ENCODE results near the gene GALNTL6. TPM values are rescaled to one million over a fixed set of nuclear protein-coding genes. Genes with fewer than 3 reads are reported as not detected.

Gene GALNTL6
- total and polyA plus RNA-seq, 4 donors, result 0.08 to 0.09 (median 0.09) TPM; not detected in 1

GRCh38 chr4:172777729-172778431 lies 964.7 kb downstream of the GALNTL6 start:
- Histone ChIP-seq H3K4me1 (ENCODE audit: control insufficient read depth in 5 of 5, insufficient read depth in 5 of 5, low read length in 5 of 5) (no peaks in the 10 kb centered on the region), H3K36me3 (ENCODE audit: control insufficient read depth in 4 of 4, insufficient read depth in 4 of 4, low read length in 4 of 4) (no peaks in the 10 kb centered on the region), H3K27me3 (ENCODE audit: control insufficient read depth in 3 of 3, insufficient read depth in 3 of 3, low read length in 2 of 3) (no peaks in the 10 kb centered on the region), H3K4me3 (no peak overlapping the region), H3K27ac (ENCODE audit: low read depth in 1 of 2, low read length in 1 of 2) (no peak overlapping the region), H3K9me3 (ENCODE audit: control insufficient read depth in 4 of 4, insufficient read depth in 3 of 4, low read length in 3 of 4) (no peaks in the 10 kb centered on the region), H3K9ac (ENCODE audit: insufficient read depth in 1 of 2, low read length in 2 of 2) (no peak overlapping the region)
- TF ChIP-seq CTCF (IDR thresholded peaks at IDR 0.05; ENCODE audit: control extremely low read depth, extremely low read depth), result no peak
- ATAC-seq (ENCODE audit: insufficient read depth, low FRiP score) (no peak), DNase-seq (no peak)
- 82 to 88% methylated on average over 3 of the region's 3 CpGs for WGBS, 2 donors

DNA sequence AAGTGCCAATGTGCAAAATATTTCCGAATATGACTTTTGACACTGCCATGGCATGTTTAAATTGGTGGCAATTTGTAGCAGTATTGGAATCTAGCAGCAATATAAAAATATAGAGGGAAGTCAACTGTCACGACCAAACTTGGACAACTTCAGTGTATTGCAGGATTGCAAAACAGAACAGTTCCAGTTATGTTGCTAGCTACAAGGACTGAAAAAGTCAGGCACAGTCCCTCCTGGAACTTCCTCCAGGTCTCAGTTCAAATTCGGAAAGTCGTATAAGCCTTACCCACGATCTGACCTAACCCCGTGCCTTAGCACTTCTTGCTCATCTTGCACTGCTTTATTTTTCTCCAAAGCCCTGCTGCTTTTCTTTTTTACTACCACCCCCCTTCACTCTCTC lies 965.4 kb downstream of the GALNTL6 start:
- H3K27ac ChIP-seq (ENCODE audit: low read depth in 1 of 2, low read length in 1 of 2), result no peak overlapping the region
- no peak overlapping the region for H3K9ac ChIP-seq (ENCODE audit: insufficient read depth in 1 of 2, low read length in 2 of 2)
- H3K4me1 ChIP-seq (ENCODE audit: control insufficient read depth in 5 of 5, insufficient read depth in 5 of 5, low read length in 5 of 5), result no peaks in the 10 kb centered on the region
- 33 to 60% methylated on average over 6 of the region's 6 CpGs for WGBS, 2 donors
- H3K4me3 ChIP-seq, result no peak overlapping the region
- ATAC-seq (ENCODE audit: insufficient read depth, low FRiP score) (no peak), DNase-seq (no peak)
- H3K9me3 ChIP-seq (ENCODE audit: control insufficient read depth in 4 of 4, insufficient read depth in 3 of 4, low read length in 3 of 4), result no peaks in the 10 kb centered on the region
- no peaks in the 10 kb centered on the region for H3K36me3 ChIP-seq (ENCODE audit: control insufficient read depth in 4 of 4, insufficient read depth in 4 of 4, low read length in 4 of 4)
- H3K27me3 ChIP-seq (ENCODE audit: control insufficient read depth in 3 of 3, insufficient read depth in 3 of 3, low read length in 2 of 3), result no peaks in the 10 kb centered on the region
- TF ChIP-seq CTCF (IDR thresholded peaks at IDR 0.05; ENCODE audit: control extremely low read depth, extremely low read depth), result no peak

DNA sequence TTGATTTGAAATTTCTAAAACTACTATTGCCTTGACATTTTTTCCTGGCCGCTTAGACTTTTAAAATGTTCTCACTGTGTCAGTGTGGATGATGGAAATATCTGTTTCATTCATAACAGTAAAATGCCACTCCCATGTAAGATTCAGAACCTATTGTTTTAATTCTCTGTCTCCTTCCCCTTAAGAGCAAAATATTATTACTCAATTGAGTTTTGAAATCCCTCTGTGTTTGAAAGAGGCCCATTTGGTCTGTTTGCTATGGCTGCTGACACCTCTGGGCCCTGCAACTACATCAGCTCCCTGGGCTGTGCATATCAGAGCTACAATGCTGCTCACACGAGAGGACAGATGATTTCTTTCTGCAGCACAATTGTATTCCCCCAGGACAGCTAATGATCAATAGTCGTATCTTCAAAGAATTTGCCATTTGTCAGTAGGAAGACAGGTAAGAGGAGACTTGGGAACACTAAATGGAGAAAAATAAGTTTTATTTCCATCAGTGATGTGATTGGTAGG lies 967.4 kb downstream of the GALNTL6 start:
- H3K27me3 ChIP-seq (ENCODE audit: control insufficient read depth in 3 of 3, insufficient read depth in 3 of 3, low read length in 2 of 3), result no peaks in the 10 kb centered on the region
- H3K9ac ChIP-seq (ENCODE audit: insufficient read depth in 1 of 2, low read length in 2 of 2), result no peak overlapping the region
- no peaks in the 10 kb centered on the region for H3K36me3 ChIP-seq (ENCODE audit: control insufficient read depth in 4 of 4, insufficient read depth in 4 of 4, low read length in 4 of 4)
- DNase-seq, result no peak
- no peaks in the 10 kb centered on the region for H3K4me1 ChIP-seq (ENCODE audit: control insufficient read depth in 5 of 5, insufficient read depth in 5 of 5, low read length in 5 of 5)
- H3K9me3 ChIP-seq (ENCODE audit: control insufficient read depth in 4 of 4, insufficient read depth in 3 of 4, low read length in 3 of 4), result no peaks in the 10 kb centered on the region
- H3K4me3 ChIP-seq, result no peak overlapping the region
- ATAC-seq (ENCODE audit: insufficient read depth, low FRiP score), result no peak
- WGBS, 2 donors, result 57% methylated on average over 3 of the region's 3 CpGs
- H3K27ac ChIP-seq (ENCODE audit: low read depth in 1 of 2, low read length in 1 of 2), result no peak overlapping the region
- TF ChIP-seq CTCF (IDR thresholded peaks at IDR 0.05; ENCODE audit: control extremely low read depth, extremely low read depth), result no peak
